ENCODE results near the gene CC2D1B. TPM values are rescaled to one million over a fixed set of nuclear protein-coding genes. Genes with fewer than 3 reads are reported as not detected.

The CC2D1B gene
- total and polyA plus RNA-seq, 2 donors (not counting 3 experiments of a cell fraction or from before 2014, with no cell fraction given) = 16.9 to 32.6 TPM

DNA sequence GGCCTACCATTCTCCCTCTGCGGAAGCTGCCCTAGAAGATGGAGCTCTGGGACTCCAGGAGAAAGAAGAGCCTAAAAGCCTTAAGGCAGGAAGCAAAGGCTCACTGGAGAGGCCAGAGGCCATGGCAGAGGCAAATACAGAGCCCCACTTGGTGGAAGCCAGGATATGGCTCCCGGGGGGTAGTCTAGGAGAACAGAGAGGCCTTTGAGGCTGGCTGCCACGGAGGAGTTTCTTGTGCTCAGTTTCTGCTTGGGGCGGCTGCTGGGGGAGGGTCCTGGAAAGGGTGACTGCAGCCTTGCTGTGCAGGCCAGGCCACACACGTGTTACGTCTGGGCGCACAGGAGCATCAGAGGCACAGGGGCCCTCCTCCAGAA lies 5.4 kb downstream of the CC2D1B start:
- no peaks in the 10 kb centered on the region for H4K20me1 ChIP-seq (replicated peaks; ENCODE audit: control insufficient read depth, extremely low read depth, insufficient read depth, low read length)
- H3K79me2 ChIP-seq (ENCODE audit: control insufficient read depth, insufficient read depth, low read length) = peaks cover 24% of the 10 kb centered on the region
- peaks cover 7% of the 10 kb centered on the region for H3K4me1 ChIP-seq (ENCODE audit: control insufficient read depth, extremely low read depth, insufficient read depth, low read length)
- DNase-seq (ENCODE audit: low read depth, low spot score) (no peak), FAIRE-seq (no peak)
- H2AFZ ChIP-seq (ENCODE audit: low read depth, low read length) = no peak overlapping the region
- no peak for TF ChIP-seq POLR2A (IDR thresholded peaks at IDR 0.05; ENCODE audit: low read depth, low read length)
- TF ChIP-seq, protein P1, sequence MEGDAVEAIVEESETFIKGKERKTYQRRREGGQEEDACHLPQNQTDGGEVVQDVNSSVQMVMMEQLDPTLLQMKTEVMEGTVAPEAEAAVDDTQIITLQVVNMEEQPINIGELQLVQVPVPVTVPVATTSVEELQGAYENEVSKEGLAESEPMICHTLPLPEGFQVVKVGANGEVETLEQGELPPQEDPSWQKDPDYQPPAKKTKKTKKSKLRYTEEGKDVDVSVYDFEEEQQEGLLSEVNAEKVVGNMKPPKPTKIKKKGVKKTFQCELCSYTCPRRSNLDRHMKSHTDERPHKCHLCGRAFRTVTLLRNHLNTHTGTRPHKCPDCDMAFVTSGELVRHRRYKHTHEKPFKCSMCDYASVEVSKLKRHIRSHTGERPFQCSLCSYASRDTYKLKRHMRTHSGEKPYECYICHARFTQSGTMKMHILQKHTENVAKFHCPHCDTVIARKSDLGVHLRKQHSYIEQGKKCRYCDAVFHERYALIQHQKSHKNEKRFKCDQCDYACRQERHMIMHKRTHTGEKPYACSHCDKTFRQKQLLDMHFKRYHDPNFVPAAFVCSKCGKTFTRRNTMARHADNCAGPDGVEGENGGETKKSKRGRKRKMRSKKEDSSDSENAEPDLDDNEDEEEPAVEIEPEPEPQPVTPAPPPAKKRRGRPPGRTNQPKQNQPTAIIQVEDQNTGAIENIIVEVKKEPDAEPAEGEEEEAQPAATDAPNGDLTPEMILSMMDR (IDR thresholded peaks at IDR 0.05; ENCODE audit: extremely low read depth in 1 of 2, insufficient read depth in 1 of 2, low read depth in 1 of 2, low read length in 2 of 2) = no peak
- no peak for TF ChIP-seq MYC (IDR thresholded peaks at IDR 0.05; ENCODE audit: low read depth, low read length)
- no peak for TF ChIP-seq GATA2 (IDR thresholded peaks at IDR 0.05; ENCODE audit: insufficient read depth, insufficient read length, low read depth, low read length)
- no peak for TF ChIP-seq MAX (IDR thresholded peaks at IDR 0.05; ENCODE audit: insufficient read depth, insufficient read length)
- TF ChIP-seq JUN (IDR thresholded peaks at IDR 0.05; ENCODE audit: borderline replicate concordance, insufficient read depth, insufficient read length, low read depth) = no peak
- no peak for TF ChIP-seq EZH2 (IDR thresholded peaks at IDR 0.05; ENCODE audit: borderline replicate concordance, low read depth, low read length, severe bottlenecking)
- TF ChIP-seq POLR2AphosphoS5 (IDR thresholded peaks at IDR 0.05; ENCODE audit: insufficient read depth, low read depth, low read length) = no peak
- TF ChIP-seq FOS (IDR thresholded peaks at IDR 0.05; ENCODE audit: borderline replicate concordance, insufficient read depth, low read length) = no peak
- no TSS peak for BruUV-seq (replicated peaks)
- ChIA-PET CTCF (interaction anchor here (0.5 to 1.4 kb wide), 2 partner anchors 326 to 380 kb away, joined by 3 read pairs; no protein-coding TSS in a partner anchor), POLR2A (interaction anchor here (0.6 kb wide), 1 partner anchor 939 kb away, joined by 3 read pairs; no protein-coding TSS in a partner anchor)
- H3K4me2 ChIP-seq (ENCODE audit: insufficient read depth, low read length) = no peak overlapping the region
- intact Hi-C loops (cut with micrococcal nuclease) (no loop called here), dilution Hi-C loops (cut with MboI; ENCODE audit: extremely low pct_ligation_motif_present, low sequenced_read_pairs) (no loop called here)
- H3K9me3 ChIP-seq (replicated peaks; ENCODE audit: control insufficient read depth, insufficient read depth, low read length) = no peaks in the 10 kb centered on the region
- peaks cover 22 to 70% of the 10 kb centered on the region in 2 experiments for H3K36me3 ChIP-seq (ENCODE audit: control insufficient read depth in 2 of 2, extremely low read depth in 1 of 2, insufficient read depth in 2 of 2, low read length in 2 of 2)
- no peaks in the 10 kb centered on the region for H3K27me3 ChIP-seq (ENCODE audit: control insufficient read depth in 2 of 2, insufficient read depth in 2 of 2, low read length in 2 of 2)
- H3K9me1 ChIP-seq (replicated peaks; ENCODE audit: control insufficient read depth, extremely low read depth, insufficient read depth, low read length) = no peaks in the 10 kb centered on the region
- no peak overlapping the region for H3K4me3 ChIP-seq (replicated peaks in 1 of 3; ENCODE audit: insufficient read depth in 1 of 3, low read depth in 1 of 3, low read length in 3 of 3)
- H3K27ac ChIP-seq (ENCODE audit: insufficient read depth, low read depth, low read length) = no peak overlapping the region
- no peak overlapping the region for H3K9ac ChIP-seq (replicated peaks; ENCODE audit: extremely low read depth, insufficient read depth, low read length)

Data from endothelial cell of umbilical vein (primary cell).